Ureter (tissue), 1 donor: ENCODE data around the gene MXD1. TPM values are rescaled to one million over a fixed set of nuclear protein-coding genes. Genes with fewer than 3 reads are reported as not detected.

ENCODE experiments used
- DNase-seq: peaks from one replicate; pipeline ENCODE4 v3.0.0-alpha.2; 2020; ENCODE audit warnings: low spot score
- total RNA-seq: library from RNA; stranded (reverse); gene quantifications from one replicate; pipeline ENCODE4 v1.2.4, GENCODE V29; 2023
- donor health status: DM: yes; HTN: yes; CAD: no.

MXD1 gene
- total RNA-seq, 1 donor from 2014 or later = 11.8 TPM

GRCh38 chr2:69952336-69953115 lies 37.6 kb downstream of the MXD1 start:
- DNase-seq = no peak

DNA sequence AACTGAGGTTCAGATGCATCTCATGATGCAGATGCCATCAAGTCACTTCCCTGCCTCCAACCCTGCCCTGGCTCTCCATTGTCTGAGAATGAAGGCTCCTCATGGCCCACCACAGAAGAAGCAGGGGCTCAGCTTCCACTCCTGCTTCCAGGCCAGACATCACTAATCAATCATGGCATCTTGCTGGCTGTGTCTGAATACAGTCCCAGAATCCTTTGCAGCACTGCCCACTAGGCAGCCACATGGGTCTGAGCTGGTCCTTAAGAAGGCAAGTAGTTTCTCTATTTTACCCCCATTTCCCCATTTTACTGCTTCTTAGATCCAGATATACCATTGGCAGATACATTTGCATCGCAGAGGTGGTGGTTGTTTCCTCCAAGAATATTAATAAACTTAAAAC lies 39.2 kb downstream of the MXD1 start:
- no peak for DNase-seq

- DNase-seq = no peak
Measured at GRCh38 chr2:69955029-69955428, 40.1 kb downstream of the MXD1 start.

DNA sequence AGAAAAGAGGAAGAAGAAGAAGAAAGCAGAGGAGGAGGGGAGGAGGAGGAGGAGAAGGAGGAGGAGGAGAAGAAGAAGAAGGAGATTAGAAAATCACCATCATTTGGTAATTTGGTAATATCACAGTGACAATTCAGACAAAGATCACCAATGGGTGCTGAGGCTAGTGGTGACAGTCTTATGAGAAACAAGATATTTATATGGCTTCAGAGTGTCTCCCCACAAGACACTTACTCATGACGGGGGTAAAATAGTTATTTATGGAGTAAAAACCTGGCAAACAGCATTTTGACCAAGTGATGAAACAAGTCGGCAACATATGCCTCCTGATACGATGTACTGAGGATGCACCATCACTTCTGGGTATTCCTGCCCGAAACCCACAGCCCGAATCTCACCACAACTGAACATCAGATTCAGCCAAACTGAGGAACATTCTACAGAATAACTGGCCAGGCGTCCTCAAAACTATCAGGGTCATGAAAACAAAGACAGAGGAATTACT lies 41.6 kb downstream of the MXD1 start:
- no peak for DNase-seq

DNA sequence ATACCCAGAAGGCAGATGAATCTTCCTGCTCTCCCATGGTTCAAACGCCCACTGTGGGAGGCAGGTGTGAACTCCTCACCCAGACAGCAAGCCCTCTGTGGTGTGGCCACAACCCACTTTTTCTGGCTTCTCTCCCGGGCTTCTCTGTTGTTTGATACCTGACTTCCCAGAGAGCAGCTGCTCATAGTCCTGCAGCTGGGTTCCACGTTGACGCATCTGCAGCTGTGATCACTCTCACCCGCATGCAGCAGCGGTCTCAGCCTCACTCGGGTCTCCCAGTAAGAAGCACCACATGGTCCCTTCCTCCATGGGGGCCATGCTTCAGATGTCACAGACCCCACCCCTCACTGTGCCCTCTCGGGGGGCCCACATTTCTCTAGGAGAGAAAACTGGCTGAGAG lies 43.1 kb downstream of the MXD1 start:
- no peak for DNase-seq

GRCh38 chr2:69958480-69958879 lies 43.6 kb downstream of the MXD1 start:
- DNase-seq = no peak

- DNase-seq = no peak
Measured at GRCh38 chr2:69959425-69959824, 44.5 kb downstream of the MXD1 start.

DNA sequence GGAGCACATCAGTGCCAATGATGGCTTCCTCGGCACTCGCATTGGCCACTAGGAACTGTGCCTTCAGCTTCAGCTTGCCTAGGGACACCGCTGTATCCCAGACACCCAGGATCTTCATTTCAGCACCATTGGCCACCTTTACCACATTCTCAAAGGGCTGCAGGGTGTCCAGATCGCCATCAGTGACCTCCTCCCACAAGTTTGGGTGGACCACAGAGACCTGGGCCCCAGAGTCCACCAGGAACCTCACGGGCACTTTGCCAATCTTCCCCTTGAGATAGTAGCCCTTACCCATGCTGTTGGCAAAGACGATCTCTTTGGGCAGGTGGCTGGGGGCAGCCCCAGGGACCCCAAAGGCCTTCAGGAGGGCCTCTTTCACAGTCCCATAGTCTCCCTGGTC lies 45.9 kb downstream of the MXD1 start:
- DNase-seq = no peak

DNA sequence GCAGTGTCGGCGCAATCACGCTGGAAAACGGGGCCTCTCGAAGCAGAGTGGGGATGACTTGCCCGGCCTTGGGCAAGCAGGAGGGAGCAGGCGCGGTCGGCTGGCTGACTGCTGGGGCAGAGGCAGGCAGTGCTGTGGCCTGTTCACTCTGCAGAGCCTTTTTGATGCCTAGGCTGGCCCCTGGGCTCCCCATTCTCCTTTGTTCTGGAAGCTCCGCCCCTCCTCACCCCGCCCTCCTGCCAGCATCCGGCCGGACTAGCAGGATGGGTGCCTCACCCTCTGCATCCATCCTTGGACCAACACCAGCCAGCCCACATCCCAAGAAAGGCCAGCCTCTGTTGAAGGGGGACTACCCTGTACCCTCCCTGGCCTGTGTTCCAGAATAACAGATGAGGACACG lies 46.6 kb downstream of the MXD1 start, which contains the start of gene ASPRV1:
ASPRV1 (minus strand) TSS at position 136 of the 400 bp plus-strand sequence. CDS start 195 bp downstream, outside the sequence.
- DNase-seq = no peak

DNA sequence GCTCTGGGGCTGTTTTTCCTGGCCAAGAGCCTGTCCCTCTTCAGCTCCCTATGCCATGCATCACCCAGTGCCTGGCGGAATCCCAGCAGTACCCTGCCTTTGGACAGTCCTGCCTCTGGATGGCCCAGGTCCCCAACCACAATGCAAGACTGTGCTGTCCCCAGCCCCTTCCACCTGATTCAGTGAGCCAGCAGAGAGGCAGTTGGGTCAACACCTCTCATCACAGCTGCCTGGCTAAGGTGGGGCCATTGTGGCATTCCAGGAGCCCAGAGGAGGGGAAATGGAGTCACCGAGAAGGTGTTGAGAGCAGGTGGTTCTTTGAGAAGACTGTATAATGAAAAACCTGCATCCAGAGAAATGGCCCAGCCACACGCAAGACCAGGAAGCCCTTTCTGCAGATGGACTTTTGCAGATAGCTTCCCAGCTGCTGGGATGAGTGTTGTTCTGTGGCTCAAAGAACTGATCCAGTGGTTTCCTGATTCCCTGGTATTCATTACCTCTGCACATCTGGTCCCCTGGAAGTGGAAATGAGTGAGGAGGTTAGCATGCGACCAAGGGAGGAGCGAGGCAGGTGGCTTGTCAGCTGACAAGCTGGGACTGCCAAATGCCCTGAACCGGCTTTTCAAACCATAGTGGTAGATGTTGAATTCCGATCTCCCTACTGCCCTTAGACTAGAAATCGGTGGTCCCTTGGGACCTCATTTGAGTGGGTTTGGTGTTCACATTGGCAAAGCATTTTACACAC lies 48.2 kb downstream of the MXD1 start:
- DNase-seq = no peak

GRCh38 chr2:69964353-69964841 lies 49.5 kb downstream of the MXD1 start:
- DNase-seq = no peak

- no peak for DNase-seq
Measured at GRCh38 chr2:69965756-69966445, 51.0 kb downstream of the MXD1 start.

DNA sequence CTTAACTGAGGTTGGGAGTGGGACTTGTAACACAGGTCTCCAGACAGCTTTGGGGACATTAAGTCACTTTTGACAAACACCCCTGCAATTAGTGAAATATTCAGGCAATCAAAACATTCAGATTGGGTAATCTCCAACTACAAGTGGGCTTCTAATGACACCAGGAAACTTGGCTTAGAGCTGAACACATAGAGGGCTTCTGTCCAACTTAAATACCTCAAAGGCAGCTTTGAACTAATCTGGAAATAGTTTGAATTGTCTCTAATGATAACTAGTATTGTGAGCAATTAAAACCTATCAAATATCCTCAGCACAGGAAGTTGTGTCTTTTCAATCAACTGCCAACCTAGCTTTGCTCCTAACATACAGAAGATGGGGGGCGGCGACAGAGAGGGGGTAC lies 51.6 kb downstream of the MXD1 start:
- no peak for DNase-seq

DNA sequence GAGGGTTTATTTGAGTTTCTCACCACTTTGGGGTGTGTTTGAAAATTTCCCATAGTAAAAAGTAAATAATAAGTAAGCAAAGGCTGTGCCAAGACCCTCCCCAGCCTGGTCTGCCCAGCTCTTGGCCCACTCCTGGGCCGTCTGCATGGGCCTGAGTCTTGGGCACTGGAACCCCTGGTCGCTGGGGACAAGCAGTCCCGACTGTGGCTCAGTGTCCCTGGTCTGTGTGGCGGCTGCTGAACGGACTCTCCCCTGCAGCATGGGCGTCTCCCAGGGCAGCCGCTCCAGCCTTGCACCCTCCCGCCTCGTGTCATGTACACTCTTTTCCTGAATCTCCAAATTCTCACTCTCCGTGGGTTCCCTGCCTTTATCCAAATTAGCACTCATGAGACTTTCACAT lies 53.7 kb downstream of the MXD1 start:
- DNase-seq = no peak

DNA sequence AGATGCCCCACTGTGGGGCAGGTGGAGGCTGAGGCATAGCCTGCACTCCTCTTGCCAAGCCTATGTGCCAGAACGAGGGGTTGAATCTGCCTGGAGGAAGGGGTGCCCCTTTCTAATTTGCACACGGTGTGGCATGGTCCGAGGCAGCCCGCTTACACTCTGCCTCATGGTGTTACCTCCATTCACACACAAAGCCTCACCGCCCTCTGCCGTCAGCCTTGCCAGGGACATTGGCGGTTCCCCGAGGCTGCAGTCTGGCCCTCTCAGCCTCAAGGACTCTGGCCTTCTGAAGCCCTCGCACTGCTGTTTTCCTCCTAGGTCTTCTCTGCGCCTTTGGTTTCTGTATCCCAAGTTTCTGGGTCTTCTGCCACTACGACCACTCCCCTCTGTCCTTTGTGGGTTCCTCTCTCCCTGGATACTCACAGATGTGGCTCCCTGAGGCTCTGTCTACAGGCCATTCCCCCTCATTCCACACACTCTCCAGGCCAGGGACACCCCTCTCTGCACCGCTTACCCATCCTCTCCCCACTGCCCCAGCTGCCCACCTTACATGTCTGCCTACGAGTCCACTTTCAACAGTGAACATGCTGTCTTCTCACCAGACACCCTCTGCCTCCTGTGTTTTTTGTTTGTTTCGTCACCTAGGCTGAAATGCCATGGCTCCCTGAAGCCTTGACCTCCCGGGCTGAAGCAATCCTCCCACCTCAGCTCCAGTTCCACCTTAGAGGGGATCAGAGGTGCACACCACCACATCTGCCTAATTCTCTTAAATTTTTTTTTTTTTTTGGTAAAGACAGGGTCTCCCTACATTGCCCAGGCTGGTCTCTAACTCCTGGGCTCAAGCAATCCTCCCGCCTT lies 54.4 kb downstream of the MXD1 start:
- DNase-seq = no peak

GRCh38 chr2:69969991-69970390 lies 55.1 kb downstream of the MXD1 start:
- DNase-seq = no peak

- no peak for DNase-seq
Measured at GRCh38 chr2:69972822-69973221, 57.9 kb downstream of the MXD1 start.

- DNase-seq = no peak
Measured at GRCh38 chr2:69973335-69973735, 58.4 kb downstream of the MXD1 start.

DNA sequence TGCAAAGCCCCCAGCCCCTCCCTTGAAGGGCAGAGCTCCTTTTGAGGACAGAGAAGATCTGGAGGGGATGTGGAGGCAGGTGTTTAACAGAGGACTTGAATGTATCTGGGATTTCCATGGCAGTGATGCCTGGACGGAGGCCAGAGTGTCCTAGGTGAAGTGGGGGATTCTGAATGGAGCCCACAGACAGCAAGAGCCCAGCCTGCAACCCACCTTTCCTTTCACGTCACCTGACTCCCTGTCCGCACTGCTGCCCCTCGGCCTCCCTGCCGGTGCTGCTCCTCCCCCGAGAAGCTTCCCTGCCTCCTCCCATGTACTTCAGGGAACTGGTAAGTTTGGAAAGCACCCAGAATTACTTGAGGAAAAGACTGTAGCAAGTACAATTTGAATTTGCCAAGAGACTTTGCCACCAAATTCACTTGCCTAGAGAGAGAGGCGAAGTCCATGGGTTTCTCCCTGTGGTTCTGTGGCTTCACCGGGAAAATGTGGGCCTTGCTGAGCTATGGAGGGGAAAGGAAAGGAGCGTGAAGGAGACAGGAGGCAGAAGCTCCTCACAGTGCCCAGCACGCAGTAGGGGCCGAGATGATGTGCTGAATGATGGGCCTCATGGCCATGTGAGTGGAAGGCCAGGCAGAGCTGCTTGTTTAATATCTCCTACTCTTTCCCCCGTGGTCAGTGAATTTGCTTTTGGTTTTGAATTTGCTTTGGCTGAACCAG lies 60.4 kb downstream of the MXD1 start:
- no peak for DNase-seq

GRCh38 chr2:69975853-69976462 lies 61.0 kb downstream of the MXD1 start:
- DNase-seq = peak; percentile 53
